GM21619 (cell line): ENCODE data around the gene HHLA2.
A peak's percentile ranks its signal among the peaks of the same experiment; 100 is the strongest.
"Not testable (repeated sequence)": the region's sequence is repeated elsewhere in the genome, so short reads cannot be mapped to it uniquely, and the experiment has no call there.

Experiments
- ATAC-seq: cut with Tn5 transposase; IDR thresholded peaks from one replicate; pipeline ENCODE4 v1.9.1; 2021; ENCODE audit not compliant: unreplicated experiment

Gene HHLA2

DNA sequence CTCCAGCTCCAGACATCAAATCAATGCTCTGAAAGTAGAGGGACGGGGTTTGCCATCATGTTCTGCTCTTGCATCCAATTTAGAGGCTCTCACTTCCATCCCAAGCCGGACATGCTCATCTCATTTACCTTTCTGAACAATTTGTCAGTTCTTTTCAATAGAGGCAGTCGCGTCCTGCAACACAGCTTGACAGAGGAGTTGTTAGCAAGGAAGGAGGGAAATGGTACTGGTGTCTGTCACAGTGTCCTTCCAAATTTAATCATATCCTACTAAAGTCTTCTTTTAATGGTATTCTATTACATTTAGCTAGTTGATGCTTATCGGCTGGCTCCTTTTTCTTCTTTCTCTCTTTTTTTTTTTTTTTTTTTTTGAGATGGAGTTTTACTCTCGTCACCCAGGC lies 45.6 kb downstream of the HHLA2 start:
- no peak for ATAC-seq

DNA sequence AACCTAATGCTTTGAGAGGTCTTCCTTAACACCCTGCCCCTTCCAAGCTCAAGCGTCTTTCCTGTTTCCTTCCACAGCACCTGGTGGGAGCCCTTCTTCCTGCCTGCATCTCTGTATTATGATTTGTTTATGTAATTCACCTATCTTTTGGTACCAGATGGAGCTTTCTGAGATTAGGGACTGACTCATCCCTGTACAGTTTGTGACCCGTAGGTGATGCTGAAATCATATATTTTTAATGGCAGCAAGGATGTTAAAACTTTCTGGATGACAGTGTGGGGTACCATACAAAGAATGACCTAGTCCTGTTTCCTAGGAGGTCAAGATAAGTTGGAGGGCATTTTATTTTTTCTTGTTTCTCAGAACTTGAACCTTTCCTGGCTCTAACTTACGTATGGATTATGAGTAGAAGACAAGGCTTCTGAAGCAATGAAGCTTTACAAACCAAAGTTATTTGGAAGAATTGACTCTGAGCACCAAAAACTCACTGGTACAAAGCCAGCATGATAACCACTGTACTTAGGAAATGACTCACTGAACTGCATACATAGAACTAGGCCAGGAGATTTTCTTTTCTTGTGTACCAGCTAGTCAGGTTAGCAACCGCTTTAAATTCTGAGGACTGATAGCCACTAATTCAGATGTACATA lies 46.6 kb downstream of the HHLA2 start:
- peak; percentile 59 for ATAC-seq

DNA sequence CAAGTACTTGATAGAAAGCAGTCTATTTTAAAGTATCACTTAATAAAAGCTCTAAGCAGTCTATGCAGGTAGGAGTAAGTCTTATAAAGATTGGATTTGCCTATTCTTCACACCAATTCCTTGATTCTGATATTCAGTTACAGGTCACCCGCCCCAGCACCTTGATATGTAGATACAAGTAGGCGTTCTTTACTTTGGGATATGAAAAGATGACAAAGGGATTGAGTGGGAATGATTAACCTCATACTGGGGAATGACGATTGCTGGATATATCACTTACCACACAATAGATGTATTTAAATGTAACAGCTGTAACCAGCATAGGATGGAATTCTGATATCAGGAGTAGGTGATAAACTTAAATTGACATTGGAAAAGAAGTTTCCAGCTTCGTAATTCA lies 47.1 kb downstream of the HHLA2 start:
- ATAC-seq = no peak

DNA sequence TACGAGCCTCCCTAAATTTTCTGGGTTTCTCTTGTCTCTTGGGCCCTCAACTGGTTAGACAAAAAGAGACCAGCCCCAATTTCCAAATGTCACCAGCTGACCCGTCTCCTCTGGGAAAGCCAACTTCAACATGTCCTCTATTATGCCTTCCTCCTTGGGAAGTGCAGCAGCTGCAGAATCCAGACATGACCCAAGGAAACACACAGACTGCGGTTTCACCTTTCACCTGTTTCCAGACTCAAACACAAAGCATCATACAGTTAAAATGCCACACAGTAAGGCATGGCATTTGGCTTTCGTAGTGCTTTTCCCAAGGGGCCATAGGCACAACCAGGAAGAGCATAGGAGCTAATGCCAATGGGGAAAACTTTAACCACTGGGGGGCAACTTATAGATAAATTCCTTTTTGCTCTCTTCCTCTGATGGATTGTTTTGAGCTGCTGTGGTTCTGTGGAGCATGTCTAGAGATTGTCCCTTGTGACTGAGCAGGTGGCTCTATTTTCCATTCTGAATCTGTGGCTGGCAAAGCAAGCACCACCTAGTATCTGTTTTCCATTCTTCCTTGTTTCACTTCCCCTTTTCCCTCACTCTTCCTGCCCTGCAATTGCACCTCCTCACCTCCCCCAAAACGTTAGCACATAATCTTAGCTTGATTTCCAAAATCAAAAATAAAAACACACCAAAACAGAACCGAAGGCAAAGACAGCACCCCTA lies 49.3 kb downstream of the HHLA2 start:
- no peak for ATAC-seq

DNA sequence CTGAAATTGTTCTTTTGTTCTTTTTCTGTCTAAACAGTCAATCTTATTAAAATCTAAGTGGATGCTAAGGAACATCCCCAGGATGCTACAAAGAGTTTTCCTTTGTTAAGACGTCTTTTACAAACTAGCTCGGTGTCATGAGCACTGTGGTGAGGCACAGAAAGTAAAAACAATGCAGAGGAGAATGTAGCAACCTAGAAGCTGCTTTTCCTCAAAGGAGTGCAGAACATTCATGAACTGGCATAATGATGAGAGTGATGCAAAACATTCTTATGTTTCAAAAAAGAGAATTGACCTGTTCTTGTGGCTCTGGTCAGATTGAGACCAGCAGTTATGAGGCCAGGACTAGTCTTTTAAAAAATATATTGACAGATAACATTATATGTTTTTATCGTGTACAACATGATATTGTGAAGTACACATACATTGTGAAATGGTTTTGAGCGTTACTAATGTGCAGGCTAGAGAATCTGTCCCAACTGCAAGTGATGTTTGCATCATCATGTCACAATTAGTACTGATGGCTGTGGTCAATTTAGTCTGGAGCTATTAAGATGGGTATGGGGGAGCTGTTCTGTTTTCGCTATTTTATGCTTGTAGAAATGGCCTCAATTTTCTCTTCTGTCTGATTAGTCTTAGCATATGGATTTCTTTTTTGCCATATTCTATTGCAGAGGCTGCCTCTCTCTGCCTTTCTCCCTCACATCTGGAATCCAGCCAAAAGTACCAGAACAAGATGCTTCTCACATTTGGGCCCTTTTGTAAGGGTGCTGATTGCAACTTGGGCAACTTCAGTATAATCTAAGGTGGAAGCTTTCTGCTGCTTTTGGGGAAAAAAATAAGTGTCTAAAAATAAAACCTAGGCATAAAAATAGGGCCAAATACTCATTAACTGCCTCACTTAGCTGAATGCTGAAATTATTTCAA lies 50.2 kb downstream of the HHLA2 start:
- no peak for ATAC-seq

DNA sequence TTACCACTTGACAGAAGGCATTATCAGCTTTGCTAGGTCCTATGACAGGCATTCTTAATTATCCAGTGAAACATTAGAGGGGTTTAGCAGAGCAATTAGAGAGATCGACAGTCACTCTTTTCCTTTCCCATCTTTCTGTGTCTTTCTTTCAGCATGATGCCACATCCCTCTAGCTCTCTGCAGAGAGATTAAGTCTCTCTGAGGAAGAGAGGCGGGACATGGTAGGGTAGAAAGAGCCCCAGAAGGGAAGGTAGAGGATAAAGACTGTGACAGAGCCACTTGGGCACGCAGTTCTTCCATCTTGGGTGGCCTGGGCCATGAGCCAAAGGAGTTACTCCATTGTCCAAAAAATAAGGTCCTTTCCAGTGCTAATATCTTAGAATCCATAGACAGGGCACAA lies 55.8 kb downstream of the HHLA2 start:
- ATAC-seq = no peak

DNA sequence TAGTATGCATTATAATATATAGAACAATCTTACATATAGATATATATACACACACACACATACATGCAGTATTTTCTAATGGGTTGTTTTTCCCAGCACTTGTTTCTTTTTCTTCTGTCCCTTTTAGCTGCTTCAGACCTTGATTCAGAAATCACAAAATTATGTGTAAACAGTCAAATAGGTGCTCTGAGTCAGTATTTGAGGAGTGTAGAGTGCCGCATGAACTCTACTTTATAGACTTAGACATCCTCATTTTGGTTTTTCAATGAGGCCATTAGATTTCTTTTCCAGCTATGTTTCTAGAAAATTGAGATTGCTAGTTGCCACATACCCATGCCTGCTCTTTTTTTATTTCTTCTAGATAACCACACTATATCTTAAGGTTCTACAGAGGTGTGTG lies 58.2 kb downstream of the HHLA2 start:
- no peak for ATAC-seq

DNA sequence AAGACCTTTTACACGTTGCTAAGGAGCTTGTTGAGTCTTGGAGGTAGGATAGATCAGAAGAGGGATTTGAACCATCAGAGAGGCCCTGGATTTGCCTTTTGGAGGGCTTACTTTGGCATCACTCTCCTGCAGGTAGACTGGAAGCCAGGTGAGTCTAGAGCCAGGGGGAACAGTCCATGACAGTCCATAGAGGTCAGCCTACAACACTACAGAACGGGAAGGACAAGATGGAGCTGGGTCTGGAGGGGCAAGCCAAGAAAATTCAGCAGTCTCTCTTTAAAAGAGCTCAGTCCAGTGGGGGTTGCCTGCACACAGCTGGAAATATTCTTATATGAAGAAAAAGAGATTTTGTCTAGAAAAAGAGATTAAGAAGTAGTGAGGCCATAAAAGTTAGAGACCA lies 60.7 kb downstream of the HHLA2 start:
- no peak for ATAC-seq

DNA sequence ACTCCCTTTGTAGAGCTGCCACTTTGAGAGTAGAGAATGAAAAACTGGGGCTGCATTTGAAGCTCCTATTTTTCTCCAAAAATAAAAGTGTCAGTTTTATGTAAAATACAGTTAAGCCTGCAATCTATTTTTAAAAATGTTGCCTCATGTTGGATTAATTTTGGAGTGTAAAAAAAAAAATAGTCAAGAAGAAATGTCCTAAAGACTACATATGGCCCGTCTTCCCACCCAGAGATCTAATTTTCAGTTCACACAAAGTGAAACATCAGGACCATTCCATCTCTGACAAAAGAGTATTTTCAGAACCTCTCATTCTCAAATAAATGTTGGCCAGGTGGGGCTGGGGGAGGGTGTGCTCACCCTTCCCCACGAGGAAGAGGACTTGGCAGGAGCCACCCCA lies 62.7 kb downstream of the HHLA2 start:
- no peak for ATAC-seq

DNA sequence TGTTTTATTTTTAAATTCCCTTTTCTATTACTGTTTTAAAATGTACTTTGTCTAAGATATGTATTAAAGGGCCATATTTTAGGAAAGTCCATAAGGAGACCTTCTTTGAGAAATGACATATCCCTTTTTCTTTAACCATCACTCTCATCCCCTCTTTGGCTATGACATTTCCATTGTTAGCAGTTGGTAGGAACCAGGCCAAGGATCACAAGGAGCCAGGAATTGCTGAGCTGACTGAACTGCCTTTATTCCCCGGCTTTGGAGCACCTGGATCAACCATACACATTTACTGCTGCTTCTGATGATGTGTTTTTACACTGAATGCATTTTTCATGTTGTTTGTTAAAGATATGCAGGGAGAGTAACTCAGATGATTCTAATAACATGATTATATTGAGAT lies 79.7 kb downstream of the HHLA2 start:
- no peak for ATAC-seq

DNA sequence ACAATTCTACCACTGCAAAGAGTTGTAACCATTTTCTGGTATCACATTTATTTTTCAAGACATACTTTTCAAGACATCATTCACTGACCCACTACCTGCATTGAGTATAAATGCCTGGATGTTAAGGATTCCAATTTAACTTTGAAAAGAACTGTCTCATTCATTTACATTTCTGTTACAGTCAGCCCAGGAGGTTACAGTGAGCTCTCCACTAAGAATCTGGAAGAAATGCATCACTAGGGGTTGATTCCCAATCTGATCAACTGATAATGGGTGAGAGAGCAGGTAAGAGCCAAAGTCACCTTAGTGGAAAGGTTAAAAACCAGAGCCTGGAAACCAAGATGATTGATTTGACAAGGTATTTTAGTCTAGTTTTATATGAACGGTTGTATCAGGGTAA lies 81.0 kb downstream of the HHLA2 start:
- no peak for ATAC-seq

DNA sequence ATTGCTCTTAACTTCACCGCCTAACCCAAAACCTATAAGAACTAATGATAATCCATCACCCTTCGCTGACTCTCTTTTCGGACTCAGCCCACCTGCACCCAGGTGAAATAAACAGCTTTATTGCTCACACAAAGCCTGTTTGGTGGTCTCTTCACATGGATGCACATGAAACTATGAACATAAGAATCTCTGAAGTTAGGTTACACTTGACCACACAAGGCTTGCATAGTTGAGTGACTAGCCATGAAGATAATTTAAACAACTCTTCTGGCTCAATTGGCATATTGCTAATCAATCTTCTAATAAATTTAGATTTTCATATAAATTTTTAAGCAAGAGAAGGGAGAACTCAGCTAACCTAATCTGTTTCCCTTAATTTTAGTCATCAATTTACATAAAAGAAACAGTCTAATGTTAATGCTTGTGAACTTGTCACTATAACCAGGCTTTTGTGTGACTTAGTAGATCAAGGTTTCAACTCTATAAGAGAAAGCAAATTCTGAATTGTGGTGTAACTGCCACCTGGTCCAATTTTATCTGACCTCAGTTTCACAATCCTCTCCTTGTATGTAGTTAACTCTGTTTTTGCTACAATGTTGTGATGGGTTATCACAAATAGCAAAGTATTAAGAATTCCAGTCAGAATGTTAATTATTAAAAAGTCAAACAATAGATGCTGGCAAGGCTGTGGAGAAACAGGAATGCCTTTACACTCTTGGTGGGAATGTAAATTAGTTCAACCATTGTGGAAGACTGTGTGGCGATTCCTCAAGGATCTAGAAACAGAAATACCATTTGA lies 82.0 kb downstream of the HHLA2 start:
- ATAC-seq = no peak

DNA sequence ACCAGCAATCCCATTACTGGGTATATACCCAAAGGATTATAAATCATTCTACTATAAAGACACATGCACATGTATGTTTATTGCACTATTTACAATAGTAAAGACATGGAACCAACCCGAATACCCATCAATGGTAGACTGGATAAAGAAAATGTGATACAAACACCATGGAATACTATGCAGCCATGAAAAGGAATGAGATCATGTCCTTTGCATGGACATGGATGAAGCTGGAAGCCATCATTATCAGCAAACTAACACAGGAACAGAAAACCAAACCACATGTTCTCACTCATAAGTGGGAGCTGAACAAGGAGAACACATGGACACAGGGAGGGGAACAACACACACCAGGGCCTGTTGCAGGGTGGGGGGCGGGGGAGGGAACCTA lies 82.6 kb downstream of the HHLA2 start:
- not testable (repeated sequence) for ATAC-seq

DNA sequence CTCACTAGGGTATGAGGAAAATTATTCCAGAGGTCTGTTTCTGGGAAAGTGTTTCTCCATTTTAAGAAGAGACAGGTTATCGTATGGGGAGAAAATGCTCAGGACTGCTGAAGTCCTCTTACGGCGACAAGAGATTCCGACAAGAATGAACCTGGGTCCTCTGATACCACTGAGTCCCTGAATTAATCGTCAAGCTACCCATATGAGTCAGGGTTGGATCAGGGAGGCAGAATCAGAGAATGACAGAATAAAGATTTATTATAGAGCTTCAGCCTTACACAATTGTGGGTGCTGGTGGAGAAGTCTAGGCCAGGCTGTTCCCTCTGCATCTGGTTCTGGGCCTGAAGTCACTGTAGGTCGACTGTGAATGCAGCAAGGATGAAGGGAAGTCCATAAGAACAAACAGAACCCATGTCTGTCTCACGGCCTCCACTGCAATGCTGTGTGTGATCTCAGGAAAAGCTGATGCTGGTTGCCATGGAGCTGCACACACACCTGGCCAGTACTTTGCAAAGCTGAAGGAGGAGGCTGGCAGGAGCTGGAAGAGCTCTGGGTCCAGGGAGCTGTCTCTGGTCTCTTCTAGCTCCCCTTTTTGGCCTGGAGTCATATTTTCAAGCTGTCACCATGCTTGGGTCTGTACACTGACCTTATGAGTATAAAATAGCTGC lies 83.9 kb downstream of the HHLA2 start:
- ATAC-seq = no peak

DNA sequence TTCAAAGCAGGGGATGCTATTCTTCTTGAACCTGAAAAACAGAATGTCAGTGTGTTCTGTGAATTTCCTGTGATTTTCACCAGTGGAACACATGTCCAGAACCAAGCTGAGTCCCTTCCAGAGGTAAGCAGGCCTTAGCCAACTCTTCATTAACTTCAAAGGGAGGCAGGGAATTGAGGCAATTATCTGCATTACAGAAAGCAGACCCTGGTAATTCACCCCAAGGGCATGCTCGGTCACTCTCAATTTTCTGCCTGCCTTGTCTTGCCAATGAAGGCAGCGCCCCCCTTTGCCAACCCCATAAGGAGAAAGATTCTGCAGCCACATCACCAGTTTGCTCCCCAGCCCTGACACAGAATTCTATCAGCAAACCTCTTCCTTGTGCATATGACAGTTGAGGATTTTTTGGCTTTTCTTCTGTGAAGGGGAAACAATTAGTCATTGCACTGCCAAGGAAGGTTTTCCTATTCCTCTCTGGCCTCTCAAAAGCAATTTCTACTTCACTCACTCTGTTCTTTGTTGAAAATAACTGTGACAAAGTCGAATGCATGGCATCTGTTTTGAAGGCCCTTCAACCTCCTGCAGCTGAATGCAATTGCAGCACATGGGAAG lies 85.3 kb downstream of the HHLA2 start:
- ATAC-seq = no peak

DNA sequence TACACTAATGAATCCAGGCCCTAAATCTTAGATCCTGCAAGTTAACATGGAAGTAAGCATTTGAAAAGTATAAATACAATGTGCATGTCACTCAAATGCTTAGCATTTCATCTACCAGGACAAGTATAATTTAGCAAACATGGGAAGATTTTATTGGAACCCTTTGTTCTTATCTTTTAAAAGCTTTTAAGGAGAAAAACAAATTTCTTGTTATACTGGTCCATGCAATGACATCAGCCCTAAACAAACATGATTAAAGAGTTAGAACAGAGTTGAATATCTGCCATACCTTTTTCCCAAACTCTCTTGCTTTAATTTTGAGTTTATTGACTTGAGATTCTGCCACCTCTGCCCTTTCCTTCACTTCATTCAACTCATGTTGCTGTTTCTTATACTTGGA lies 87.0 kb downstream of the HHLA2 start:
- no peak for ATAC-seq

DNA sequence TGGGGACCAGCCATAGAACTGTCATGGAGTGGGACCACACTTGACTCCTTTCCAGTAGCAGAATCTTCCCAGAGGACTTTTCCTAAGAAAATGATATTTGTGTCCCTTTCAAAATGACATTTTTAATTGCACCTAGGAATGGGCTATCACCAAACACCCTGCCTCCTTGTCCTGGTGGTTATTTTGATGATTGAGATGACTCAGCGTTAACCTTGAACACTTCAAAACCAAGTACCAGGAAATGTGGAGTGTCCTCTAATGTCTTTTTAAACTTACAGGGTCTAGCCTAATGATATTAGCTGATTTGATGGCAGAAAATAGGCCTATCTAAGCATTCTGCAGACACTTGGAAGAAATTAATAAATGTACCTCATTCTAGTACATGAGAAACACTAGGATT lies 90.7 kb downstream of the HHLA2 start:
- no peak for ATAC-seq

DNA sequence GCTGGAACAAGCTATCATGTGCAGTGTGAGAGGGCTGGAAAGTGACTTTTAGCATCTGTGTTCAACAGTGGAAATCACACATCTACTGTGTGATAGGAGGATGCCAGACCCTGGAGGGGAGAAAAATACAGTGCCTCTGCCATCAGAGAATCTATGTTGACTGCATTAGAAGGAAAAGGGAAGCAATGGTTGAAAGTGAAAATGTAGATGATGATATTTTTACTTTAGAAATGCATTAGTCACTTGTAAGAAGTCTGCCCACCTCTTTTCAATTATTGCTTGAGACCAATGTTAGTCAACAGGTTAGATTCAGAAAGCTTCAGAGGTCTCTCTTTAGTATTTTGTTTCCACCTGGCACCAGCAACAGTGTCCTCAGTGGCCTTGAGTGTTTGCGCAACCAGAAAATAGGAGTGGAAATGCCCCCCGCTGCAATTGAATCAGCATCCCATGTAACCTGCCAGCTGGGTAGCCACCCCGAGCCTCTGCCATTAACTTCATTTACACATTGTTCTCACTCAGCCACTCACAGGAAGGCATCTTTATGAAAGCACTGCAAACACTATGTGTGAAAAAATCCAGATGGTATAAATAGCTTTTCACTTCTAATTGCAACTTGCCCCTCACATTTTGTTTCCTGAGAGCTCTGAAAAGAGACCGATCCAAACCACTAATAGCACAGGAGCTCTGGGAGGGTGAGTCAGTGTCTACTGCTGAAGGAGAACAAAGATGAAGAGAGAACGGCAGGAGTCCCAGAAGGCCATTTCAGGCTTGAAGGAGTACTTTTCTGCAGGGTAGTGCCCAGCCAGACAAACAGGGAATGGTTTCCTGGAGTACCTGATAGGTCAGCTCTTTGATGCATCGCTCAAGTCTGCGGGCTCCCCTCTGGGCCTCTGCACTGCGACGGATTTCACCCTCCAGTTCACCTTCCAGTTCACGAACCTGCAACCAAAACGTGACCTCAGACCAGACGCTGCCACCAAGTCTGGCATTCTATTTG lies 92.1 kb downstream of the HHLA2 start:
- peak; percentile 68 for ATAC-seq

DNA sequence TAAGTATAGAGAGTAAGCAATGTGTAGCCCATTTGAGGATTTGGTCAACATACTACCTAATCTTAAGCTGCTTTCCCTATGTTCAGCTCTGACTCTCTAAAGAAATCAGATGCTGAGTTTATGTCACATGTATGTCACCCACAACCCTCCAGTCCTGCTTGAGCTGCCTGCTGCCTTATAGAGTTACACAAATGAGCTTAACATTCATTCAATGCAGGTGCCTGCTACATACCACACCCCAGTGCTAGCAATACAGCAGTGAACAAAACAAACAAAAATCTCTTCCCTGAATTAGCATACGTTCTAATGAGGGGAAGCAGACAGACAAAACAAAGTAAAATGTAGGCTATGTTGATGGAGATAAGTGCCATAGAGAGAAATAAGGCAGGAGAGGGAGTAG lies 93.0 kb downstream of the HHLA2 start:
- ATAC-seq = no peak
